Measurements from ENCODE around the gene INTS11.

DNA sequence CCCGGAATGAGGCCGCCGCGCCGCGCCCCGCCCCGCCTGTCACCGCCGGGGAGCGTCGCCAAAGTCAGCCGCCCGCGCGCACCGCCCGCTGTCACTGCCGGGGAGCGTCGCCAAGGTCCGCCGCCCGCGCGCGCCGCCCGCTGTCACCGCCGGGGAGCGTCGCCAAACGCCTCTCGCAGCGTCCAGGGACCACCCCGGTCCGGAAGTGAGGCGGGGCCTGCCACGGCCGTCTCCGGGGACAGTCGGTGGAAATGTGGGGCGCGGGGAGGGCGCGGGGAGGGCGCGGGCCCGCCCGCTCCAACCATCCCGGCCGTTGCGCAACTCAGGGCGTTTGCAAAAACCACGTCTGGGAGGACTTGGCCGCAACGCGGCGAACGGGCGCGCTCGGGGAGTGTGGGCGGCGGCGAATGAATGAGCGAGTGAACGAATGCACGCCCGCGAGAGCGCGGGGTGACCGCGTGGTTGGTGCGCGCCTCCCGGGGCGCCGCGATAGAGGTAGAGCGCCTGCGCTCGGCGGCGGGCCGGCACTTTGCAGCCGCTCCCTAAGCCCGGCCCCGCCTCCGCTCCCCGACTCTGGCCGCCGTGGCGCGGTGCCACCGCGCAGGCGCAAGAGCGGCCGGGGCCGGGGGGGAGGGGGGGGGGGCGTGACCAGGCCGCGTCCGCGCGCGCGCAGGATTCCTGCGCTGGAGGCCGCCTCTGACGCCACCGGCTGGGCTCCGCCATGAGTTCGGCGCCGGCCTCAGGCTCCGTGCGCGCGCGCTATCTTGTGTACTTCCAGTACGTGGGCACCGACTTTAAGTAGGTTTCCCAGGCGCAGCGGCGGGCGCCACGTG, 16.3 kb downstream of the INTS11 start, which contains the start of the genes ACAP3 and PUSL1:
- TF ChIP-seq FOXM1 (IDR thresholded peaks at IDR 0.05; ENCODE audit: borderline replicate concordance) = peak; percentile 18; the same call in 1 of the 2 replicates
- no peak for TF ChIP-seq NFRKB (IDR thresholded peaks at IDR 0.05)
- no peak for TF ChIP-seq TARDBP (IDR thresholded peaks at IDR 0.05)

Data from HEK293T (cell line).